GM12878 (cell line): ENCODE data around the gene PGAP6. TPM values are rescaled to one million over a fixed set of nuclear protein-coding genes. Genes with fewer than 3 reads are reported as not detected.
A peak's percentile ranks its signal among the peaks of the same experiment; 100 is the strongest.

Experiments
- ATAC-seq: fragments of 200-7000 bp; cut with Tn5 transposase; 3 replicates; pipeline ENCODE4 v1.9.1; 2020; ENCODE audit warnings: mild to moderate bottlenecking, moderate library complexity
- BruUV-seq: library from RNA; stranded (reverse); fragments of 400-500 nt; replicated peaks from 2 replicates; lab custom pipeline; 2021; lab: Mats Ljungman, UMichigan
- CTCF ChIA-PET: fragments of 300-600 bp; sonication (Branson Sonifier 250); formaldehyde crosslinking; extraction: SDS; loops from one replicate; lab custom pipeline; 2021; ENCODE audit warnings: inconsistent platforms; lab: Yijun Ruan, JAX
- POLR2A ChIA-PET: fragments of 350-600 bp; formaldehyde crosslinking; extraction: SDS; loops from one replicate; lab custom pipeline; 2021; ENCODE audit warnings: inconsistent platforms; lab: Charles Lee
- RAD21 ChIA-PET: fragments of 300-600 bp; sonication (Branson Sonifier 250); formaldehyde crosslinking; loops from one replicate; lab custom pipeline; 2023; ENCODE audit warnings: antibody characterized with exemption; ENCODE audit not compliant: unreplicated experiment; lab: Charles Lee
- SMC1A ChIA-PET: fragments of 300-600 bp; sonication (Branson Sonifier 250); formaldehyde crosslinking; loops from one replicate; lab custom pipeline; 2023; ENCODE audit not compliant: unreplicated experiment, uncharacterized antibody; lab: Charles Lee
- DNase-seq: peaks from one replicate; pipeline ENCODE4 v3.0.0-alpha.2; 2011; ENCODE audit warnings: low read depth, low spot score
- FAIRE-seq: peaks from 3 replicates; lab custom pipeline; 2011; peaks lifted over from hg19 to GRCh38; lab: Jason Lieb, UNC
- H2AFZ ChIP-seq: 2 replicates; pipeline ENCODE4 v1.6.0; 2011; ENCODE audit warnings: low read depth, low read length, control low read depth; ENCODE audit not compliant: control insufficient read depth
- H3K27ac ChIP-seq: 2 replicates; pipeline ENCODE4 v1.5.1; 2011; ENCODE audit warnings: control low read depth; ENCODE audit not compliant: control insufficient read depth, insufficient read depth
- H3K27me3 ChIP-seq, 2 experiments: replicated peaks in 1 of 2; 2 replicates each; pipeline versions ENCODE4 v1.6.0 to v1.6.1; 2011; ENCODE audit warnings: low read length in 1 of 2; ENCODE audit not compliant: control insufficient read depth in 2 of 2, insufficient read depth in 2 of 2
- H3K36me3 ChIP-seq, 2 experiments: 2 replicates each; pipeline ENCODE4 v1.5.1; 2011; ENCODE audit warnings: low read length in 1 of 2; ENCODE audit not compliant: control insufficient read depth in 2 of 2, insufficient read depth in 2 of 2
- H3K4me1 ChIP-seq: 2 replicates; pipeline ENCODE4 v1.6.1; 2011; ENCODE audit warnings: mild to moderate bottlenecking, low read length, moderate library complexity, mixed read lengths; ENCODE audit not compliant: control insufficient read depth, insufficient read depth
- H3K4me2 ChIP-seq: 2 replicates; pipeline ENCODE4 v1.6.0; 2011; ENCODE audit warnings: control low read depth; ENCODE audit not compliant: control insufficient read depth, insufficient read depth
- H3K4me3 ChIP-seq: fragments of 200-600 bp; sonication (generic); 2 replicates; pipeline ENCODE4 v1.5.1; 2016
- H3K79me2 ChIP-seq: 2 replicates; pipeline ENCODE4 v1.6.0; 2011; ENCODE audit warnings: low read length; ENCODE audit not compliant: control insufficient read depth, insufficient read depth
- H3K9ac ChIP-seq: 2 replicates; pipeline ENCODE4 v1.8.0; 2011; ENCODE audit warnings: low read length, control low read depth, mixed read lengths; ENCODE audit not compliant: control insufficient read depth, insufficient read depth
- H3K9me3 ChIP-seq: replicated peaks from 3 replicates; pipeline ENCODE4 v1.5.1; 2011; ENCODE audit warnings: mild to moderate bottlenecking, low read length; ENCODE audit not compliant: control insufficient read depth, insufficient read depth
- H4K20me1 ChIP-seq: 2 replicates; pipeline ENCODE4 v1.6.0; 2011; ENCODE audit not compliant: control insufficient read depth, insufficient read depth
- BMI1 ChIP-seq: fragments of 450-650 bp; IDR thresholded peaks from 2 replicates; pipeline ENCODE4 v1.6.1; 2016; ENCODE audit warnings: mild to moderate bottlenecking, moderate library complexity, borderline replicate concordance
- CREM ChIP-seq: IDR thresholded peaks from 2 replicates; pipeline ENCODE4 v1.6.1; 2014; ENCODE audit warnings: antibody characterized with exemption, low read depth
- MYC ChIP-seq: IDR thresholded peaks from 2 replicates; pipeline ENCODE4 v1.6.1; 2011; ENCODE audit warnings: mild to moderate bottlenecking, low read length, moderate library complexity, inconsistent platforms; ENCODE audit not compliant: insufficient read depth, insufficient replicate concordance, insufficient read length, severe bottlenecking
- PAX8 ChIP-seq: fragments of 450-650 bp; IDR thresholded peaks from 2 replicates; pipeline ENCODE4 v1.6.1; 2017; ENCODE audit warnings: mild to moderate bottlenecking, moderate library complexity
- PML ChIP-seq: IDR thresholded peaks from 2 replicates; pipeline ENCODE4 v1.6.1; 2012; ENCODE audit warnings: low read length, inconsistent platforms
- POLR2A ChIP-seq: IDR thresholded peaks from 2 replicates; pipeline ENCODE4 v1.6.1; 2011; ENCODE audit warnings: low read depth, mild to moderate bottlenecking, low read length
- whole genome bisulfite sequencing: methylation state at CpG from one replicate; pipeline ENCODE4 v1.1.6; 2016; ENCODE audit warnings: low lambda C conversion rate; ENCODE audit not compliant: insufficient replicate concordance, insufficient coverage; ENCODE audit errors: missing lambda C conversion rate; 5-methylcytosine and 5-hydroxymethylcytosine counted together
- in situ Hi-C: fragments of 300-500 bp; cut with MboI; formaldehyde crosslinking; loops from 9 replicates; pipeline ENCODE4 v1.14.3; 2018; ENCODE audit warnings: mixed read lengths
- intact Hi-C: fragments of 100-400 bp; cut with micrococcal nuclease; formaldehyde crosslinking; loops from one replicate; pipeline ENCODE4 v1.14.2; 2022; ENCODE audit not compliant: unreplicated experiment
- polyA plus RNA-seq, 11 experiments: library from polyadenylated mRNA; depleted of rRNA in 4 of 11; unstranded in 6 of 11; stranded (reverse) in 5 of 11; fragments of >200 nt; fragmentation: Nextera tagmentation in 4 of 11; fragmentation: Illumina TruSeq in 1 of 11; extraction: Ambion mirVana in 4 of 11; extraction: Trizol in 1 of 11; gene quantifications; 1 replicate in 1 of 11; 2 replicates in 10 of 11; pipeline versions ENCODE4 v1.2.1 to v1.2.3, GENCODE V29; 2011 to 2016; ENCODE audit warnings: inconsistent platforms in 2 of 11, missing spikeins in 2 of 11, low read depth in 1 of 11
- total RNA-seq, 4 experiments: library from RNA; depleted of rRNA in 3 of 4; stranded (reverse); fragments of >200 nt in 3 of 4; fragmentation: Illumina TruSeq in 1 of 4; extraction: Trizol in 1 of 4; gene quantifications; 2 replicates each; pipeline versions ENCODE4 v1.2.1 to v1.2.3, GENCODE V29; 2013 to 2021
- TF ChIP-seq, protein P1 (sequence below): IDR thresholded peaks from 2 replicates; pipeline ENCODE4 v1.6.1; 2012; ENCODE audit warnings: low read depth, low read length, improper control_type of control experiment

The PGAP6 gene
- total and polyA plus RNA-seq, 10 of the 15 experiments (the other 5 are each of a cell fraction or from before 2014, with no cell fraction given) = 0.76 to 48.8 (median 18.4) TPM

DNA sequence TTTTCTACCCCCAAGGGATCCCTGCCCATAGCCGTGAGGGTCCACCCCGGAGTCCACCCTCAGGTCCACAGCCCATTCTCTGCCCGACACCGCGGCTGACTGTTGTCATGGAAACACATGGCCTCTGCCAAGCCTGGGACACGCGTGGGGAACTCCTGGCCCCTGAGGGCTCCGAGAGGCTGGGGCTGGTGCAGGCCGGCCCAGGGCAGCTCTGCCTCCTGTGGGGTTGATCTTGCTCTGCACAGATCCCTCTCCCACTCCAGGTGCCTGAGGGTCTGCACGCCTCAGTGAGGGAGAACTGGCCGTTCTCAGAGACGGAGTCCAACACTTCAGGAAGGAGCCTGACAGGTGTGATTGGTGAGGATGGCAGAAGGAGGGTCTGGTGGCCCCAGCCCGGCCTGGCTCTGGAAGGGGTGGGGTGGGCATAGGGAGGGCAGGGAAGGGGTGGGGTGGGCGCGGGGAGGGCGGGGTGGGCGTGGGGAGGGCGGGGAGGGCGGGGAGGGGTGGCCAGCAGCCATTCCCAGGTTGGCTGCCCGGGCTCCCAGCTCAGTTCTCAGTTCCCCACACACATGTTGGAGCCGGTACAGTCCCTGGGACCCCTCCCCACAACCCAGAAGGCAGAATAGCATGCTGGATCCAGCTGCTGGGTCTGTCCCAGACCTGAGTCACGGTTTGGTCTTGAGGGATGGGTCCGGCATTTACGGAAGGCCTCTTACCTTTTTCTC lies 17.9 kb downstream of the PGAP6 start:
- H3K9ac ChIP-seq = no peak overlapping the region
- TF ChIP-seq CREM (no peak), POLR2A (peak; percentile 44), MYC (no peak), BMI1 (peak; percentile 67), PAX8 (no peak), PML (no peak)
- TF ChIP-seq, protein P1, sequence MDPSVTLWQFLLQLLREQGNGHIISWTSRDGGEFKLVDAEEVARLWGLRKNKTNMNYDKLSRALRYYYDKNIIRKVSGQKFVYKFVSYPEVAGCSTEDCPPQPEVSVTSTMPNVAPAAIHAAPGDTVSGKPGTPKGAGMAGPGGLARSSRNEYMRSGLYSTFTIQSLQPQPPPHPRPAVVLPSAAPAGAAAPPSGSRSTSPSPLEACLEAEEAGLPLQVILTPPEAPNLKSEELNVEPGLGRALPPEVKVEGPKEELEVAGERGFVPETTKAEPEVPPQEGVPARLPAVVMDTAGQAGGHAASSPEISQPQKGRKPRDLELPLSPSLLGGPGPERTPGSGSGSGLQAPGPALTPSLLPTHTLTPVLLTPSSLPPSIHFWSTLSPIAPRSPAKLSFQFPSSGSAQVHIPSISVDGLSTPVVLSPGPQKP = no peak
- no TSS peak for BruUV-seq
- no peaks in the 10 kb centered on the region for H4K20me1 ChIP-seq
- ChIA-PET SMC1A (no interaction called here), CTCF (interaction anchor here (0.7 to 2.5 kb wide), 3 partner anchors 154 to 298 kb away, joined by 3 to 5 read pairs (median 3); no protein-coding TSS in a partner anchor), POLR2A (no interaction called here), RAD21 (interaction anchor here (1.2 kb wide), 1 partner anchor 257 kb away, joined by 4 read pairs; no protein-coding TSS in a partner anchor)
- 29% methylated on average over 14 of the region's 24 CpGs for WGBS
- DNase-seq (no peak), FAIRE-seq (no peak), ATAC-seq (peak; percentile 9; the same call in 1 of the 3 replicates)
- H3K27ac ChIP-seq = no peak overlapping the region
- no peaks in the 10 kb centered on the region for H3K4me1 ChIP-seq
- peaks cover 5 to 14% of the 10 kb centered on the region in 2 experiments; a peak in 3 of 4 replicates for H3K36me3 ChIP-seq
- intact Hi-C loops (loop anchor here (2.0 kb wide), 1 partner anchor 257 kb away; no protein-coding TSS in a partner anchor), in situ Hi-C loops (no loop called here)
- H3K27me3 ChIP-seq = no peaks in the 10 kb centered on the region
- H3K9me3 ChIP-seq = no peaks in the 10 kb centered on the region
- H3K79me2 ChIP-seq = no peaks in the 10 kb centered on the region
- H3K4me2 ChIP-seq = no peak overlapping the region
- H3K4me3 ChIP-seq = no peak overlapping the region
- H2AFZ ChIP-seq = no peak overlapping the region
